Measurements from ENCODE around the gene SYT15. TPM values are rescaled to one million over a fixed set of nuclear protein-coding genes. Genes with fewer than 3 reads are reported as not detected.
A peak's percentile ranks its signal among the peaks of the same experiment; 100 is the strongest.

Gene SYT15
- total and polyA plus RNA-seq, 4 donors = 3.8 to 53.5 (median 21.6) TPM

DNA sequence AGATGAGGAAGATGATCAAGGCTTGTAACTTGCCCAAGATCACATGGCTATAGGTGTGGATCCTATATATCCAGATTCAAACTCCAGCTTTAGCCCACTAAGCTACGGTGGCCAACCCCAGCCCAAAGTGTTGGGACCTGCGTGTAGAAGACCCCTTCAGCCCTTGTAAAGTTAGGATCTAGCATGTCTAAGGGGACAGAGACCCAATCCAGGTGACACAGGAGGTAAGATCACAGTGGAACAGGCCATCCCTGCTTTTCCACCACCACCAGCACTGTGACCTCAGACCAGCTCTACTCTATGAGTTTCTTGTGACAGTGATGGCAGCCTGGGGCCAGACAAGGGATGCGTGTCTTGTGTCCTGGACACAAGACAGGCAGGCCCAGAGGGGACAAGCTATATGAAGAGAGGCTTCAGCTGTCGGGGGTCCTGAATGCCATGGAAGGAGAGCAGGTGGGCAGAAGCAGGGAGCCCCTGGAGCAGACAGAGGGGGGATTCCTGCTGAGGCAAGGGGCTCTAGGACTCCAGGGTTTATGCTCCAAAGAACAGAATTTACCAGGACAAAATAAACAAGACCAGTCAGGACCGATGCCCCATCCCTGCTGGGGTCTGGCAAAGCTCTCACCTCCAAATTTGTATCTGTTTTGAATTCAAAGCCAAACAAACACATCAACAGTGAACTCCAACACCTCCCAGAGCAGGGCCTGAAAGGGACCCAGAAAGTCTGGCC lies 32.9 kb upstream of the SYT15 start:
- H3K27ac ChIP-seq (ENCODE audit: low read depth in 1 of 2, low read length in 1 of 2) = no peak overlapping the region
- no peak for ATAC-seq (ENCODE audit: insufficient read depth, low FRiP score)
- 81 to 83% methylated on average over 5 of the region's 5 CpGs for WGBS, 2 donors

DNA sequence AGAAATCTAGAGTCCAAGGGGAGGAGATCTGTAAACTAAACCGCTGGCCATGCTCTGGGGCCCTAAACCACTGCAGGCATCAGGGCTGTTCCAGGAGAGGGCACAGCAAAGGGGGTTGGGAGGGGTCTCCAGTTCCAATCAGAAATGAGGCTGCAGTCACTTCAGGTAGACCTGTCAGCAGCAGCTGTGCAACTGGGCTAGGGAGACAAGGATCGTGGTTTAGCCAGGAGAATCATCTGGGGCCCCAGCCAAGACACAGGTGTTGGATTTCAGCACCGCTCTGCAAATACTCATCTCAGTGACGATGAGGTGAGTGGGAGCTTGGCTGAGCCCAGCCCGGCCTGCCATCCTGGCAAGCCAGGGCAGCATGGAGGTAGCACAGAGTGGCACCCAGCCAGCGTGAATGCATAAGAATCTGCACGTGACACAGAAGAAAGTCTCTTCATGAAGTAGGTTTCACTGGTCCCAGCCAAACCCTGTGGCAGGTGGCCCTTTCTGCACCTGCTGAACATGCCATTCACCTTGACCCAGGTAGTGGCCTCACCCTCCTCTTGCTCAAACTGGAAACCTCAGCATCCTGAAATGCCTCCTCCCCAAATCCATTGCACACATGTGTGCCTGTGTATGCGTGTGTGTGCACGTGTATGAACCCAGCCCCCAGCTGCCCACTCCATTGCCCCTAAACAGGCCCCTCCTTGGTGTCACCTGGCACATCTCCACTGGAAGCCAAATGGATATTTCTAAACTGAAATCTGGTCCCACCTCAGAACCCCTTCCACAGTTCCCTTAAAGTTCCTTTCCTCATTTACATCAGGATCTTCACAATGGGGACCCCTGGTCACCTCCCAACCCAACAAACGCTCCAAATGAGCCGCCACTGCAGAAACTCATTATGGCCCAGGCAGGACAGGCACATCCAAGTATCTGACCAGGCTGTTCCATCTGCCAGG lies 32.1 kb upstream of the SYT15 start:
- 75 to 79% methylated on average over 11 of the region's 11 CpGs for WGBS, 2 donors
- H3K27ac ChIP-seq (ENCODE audit: low read depth in 1 of 2, low read length in 1 of 2) = peak overlapping the region in 1 of 2 donors; percentile 13
- H3K4me3 ChIP-seq = no peak overlapping the region
- peaks cover 0 to 11% (median 0%) of the 10 kb centered on the region in 5 donors for H3K4me1 ChIP-seq (ENCODE audit: control insufficient read depth in 5 of 5, insufficient read depth in 5 of 5, low read length in 5 of 5)
- no peak overlapping the region for H3K9ac ChIP-seq (ENCODE audit: insufficient read depth in 1 of 2, low read length in 2 of 2)
- H3K9me3 ChIP-seq (ENCODE audit: control insufficient read depth in 4 of 4, insufficient read depth in 3 of 4, low read length in 3 of 4) = no peaks in the 10 kb centered on the region
- H3K36me3 ChIP-seq (ENCODE audit: control insufficient read depth in 4 of 4, insufficient read depth in 4 of 4, low read length in 4 of 4) = peaks cover 0 to 4% (median 0%) of the 10 kb centered on the region in 4 donors
- no peaks in the 10 kb centered on the region for H3K27me3 ChIP-seq (ENCODE audit: control insufficient read depth in 3 of 3, insufficient read depth in 3 of 3, low read length in 2 of 3)
- TF ChIP-seq, protein P1, sequence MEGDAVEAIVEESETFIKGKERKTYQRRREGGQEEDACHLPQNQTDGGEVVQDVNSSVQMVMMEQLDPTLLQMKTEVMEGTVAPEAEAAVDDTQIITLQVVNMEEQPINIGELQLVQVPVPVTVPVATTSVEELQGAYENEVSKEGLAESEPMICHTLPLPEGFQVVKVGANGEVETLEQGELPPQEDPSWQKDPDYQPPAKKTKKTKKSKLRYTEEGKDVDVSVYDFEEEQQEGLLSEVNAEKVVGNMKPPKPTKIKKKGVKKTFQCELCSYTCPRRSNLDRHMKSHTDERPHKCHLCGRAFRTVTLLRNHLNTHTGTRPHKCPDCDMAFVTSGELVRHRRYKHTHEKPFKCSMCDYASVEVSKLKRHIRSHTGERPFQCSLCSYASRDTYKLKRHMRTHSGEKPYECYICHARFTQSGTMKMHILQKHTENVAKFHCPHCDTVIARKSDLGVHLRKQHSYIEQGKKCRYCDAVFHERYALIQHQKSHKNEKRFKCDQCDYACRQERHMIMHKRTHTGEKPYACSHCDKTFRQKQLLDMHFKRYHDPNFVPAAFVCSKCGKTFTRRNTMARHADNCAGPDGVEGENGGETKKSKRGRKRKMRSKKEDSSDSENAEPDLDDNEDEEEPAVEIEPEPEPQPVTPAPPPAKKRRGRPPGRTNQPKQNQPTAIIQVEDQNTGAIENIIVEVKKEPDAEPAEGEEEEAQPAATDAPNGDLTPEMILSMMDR (IDR thresholded peaks at IDR 0.05; ENCODE audit: control extremely low read depth, extremely low read depth) = no peak
- ATAC-seq (ENCODE audit: insufficient read depth, low FRiP score) (peak; percentile 19), DNase-seq (peak in 1 of 3 donors; percentile 54)

More for the DNA sequence above, 32.9 kb upstream of the SYT15 start:
- DNase-seq = no peak
- Histone ChIP-seq H3K4me3 (no peak overlapping the region), H3K27me3 (ENCODE audit: control insufficient read depth in 3 of 3, insufficient read depth in 3 of 3, low read length in 2 of 3) (no peaks in the 10 kb centered on the region), H3K36me3 (ENCODE audit: control insufficient read depth in 4 of 4, insufficient read depth in 4 of 4, low read length in 4 of 4) (peaks cover 0 to 4% (median 0%) of the 10 kb centered on the region in 4 donors), H3K9ac (ENCODE audit: insufficient read depth in 1 of 2, low read length in 2 of 2) (no peak overlapping the region), H3K9me3 (ENCODE audit: control insufficient read depth in 4 of 4, insufficient read depth in 3 of 4, low read length in 3 of 4) (no peaks in the 10 kb centered on the region), H3K4me1 (ENCODE audit: control insufficient read depth in 5 of 5, insufficient read depth in 5 of 5, low read length in 5 of 5) (peaks cover 0 to 11% (median 0%) of the 10 kb centered on the region in 5 donors)
- TF ChIP-seq, protein P1 (IDR thresholded peaks at IDR 0.05; ENCODE audit: control extremely low read depth, extremely low read depth) = no peak

DNA sequence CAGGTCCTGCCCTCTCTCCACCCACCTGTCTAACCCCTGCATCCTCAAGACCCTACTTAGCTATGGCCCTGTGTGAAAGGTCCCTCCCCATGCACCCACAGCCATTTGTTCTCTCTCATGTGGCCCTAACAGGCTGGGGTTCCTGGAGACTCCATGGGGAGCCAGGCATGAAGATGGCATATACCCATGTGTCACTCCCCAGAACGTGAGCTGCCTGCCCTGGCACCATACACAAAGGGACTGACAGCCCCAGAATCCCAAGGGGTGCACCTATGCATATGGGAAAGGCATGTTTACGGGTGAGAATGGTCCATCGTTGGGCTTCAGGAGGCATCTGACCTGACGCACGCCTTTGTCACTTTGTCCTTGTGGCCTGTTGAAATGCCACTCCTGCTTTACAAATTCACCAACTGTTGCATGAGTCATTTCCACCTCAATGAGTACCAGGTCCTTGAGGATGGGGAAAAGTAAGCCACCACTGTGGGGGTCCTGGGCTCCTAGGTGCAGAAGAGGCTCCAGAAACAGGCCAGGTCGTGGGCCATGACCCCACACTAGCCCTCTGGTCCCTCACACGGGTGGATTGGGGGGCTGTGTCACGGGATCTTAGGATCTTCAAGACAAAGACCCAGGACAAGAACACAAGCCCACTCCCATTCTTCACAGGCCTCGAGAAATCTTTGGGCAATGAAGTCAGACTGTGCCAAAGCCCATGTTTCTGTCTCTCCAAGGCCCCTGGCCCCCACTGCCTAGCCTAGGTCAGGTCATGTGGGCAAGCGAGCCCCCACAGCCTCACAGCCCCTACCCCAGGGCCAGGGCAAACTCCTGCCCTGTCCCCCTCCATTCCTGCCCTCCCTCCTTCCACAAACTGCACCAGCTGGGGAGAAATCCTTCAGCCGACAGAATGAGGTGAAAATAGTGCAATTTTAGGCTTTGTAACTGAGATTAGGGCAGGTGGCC lies 31.1 kb upstream of the SYT15 start:
- 74 to 78% methylated on average over 11 of the region's 11 CpGs for WGBS, 2 donors
- peaks cover 0 to 11% (median 0%) of the 10 kb centered on the region in 5 donors for H3K4me1 ChIP-seq (ENCODE audit: control insufficient read depth in 5 of 5, insufficient read depth in 5 of 5, low read length in 5 of 5)
- no peaks in the 10 kb centered on the region for H3K27me3 ChIP-seq (ENCODE audit: control insufficient read depth in 3 of 3, insufficient read depth in 3 of 3, low read length in 2 of 3)
- TF ChIP-seq, protein P1 (IDR thresholded peaks at IDR 0.05; ENCODE audit: control extremely low read depth, extremely low read depth) = no peak
- H3K9ac ChIP-seq (ENCODE audit: insufficient read depth in 1 of 2, low read length in 2 of 2) = no peak overlapping the region
- H3K36me3 ChIP-seq (ENCODE audit: control insufficient read depth in 4 of 4, insufficient read depth in 4 of 4, low read length in 4 of 4) = peaks cover 0 to 4% (median 0%) of the 10 kb centered on the region in 4 donors
- no peak for DNase-seq
- no peaks in the 10 kb centered on the region for H3K9me3 ChIP-seq (ENCODE audit: control insufficient read depth in 4 of 4, insufficient read depth in 3 of 4, low read length in 3 of 4)
- H3K4me3 ChIP-seq = no peak overlapping the region
- H3K27ac ChIP-seq (ENCODE audit: low read depth in 1 of 2, low read length in 1 of 2) = peak overlapping the region in 1 of 2 donors; percentile 13
- no peak for ATAC-seq (ENCODE audit: insufficient read depth, low FRiP score)

All from lung (tissue), 12 donors.